HepG2 (cell line): Measurements from ENCODE around the gene NIN. TPM values are rescaled to one million over a fixed set of nuclear protein-coding genes. Genes with fewer than 3 reads are reported as not detected.

Experiments
- BRD4 ChIP-seq: sonication (generic); formaldehyde crosslinking; IDR thresholded peaks from 2 replicates; pipeline ENCODE4 v1.4.0; 2020; ENCODE audit warnings: missing genetic modification reagents
- CREB1 ChIP-seq, 2 experiments: fragments of 450-650 bp in 1 of 2; IDR thresholded peaks; 2 replicates each; pipeline ENCODE4 v1.6.1; 2016 to 2017; ENCODE audit warnings: control low read depth in 1 of 2, mild to moderate bottlenecking in 1 of 2, missing compliant biosample characterization in 1 of 2, missing genetic modification characterization in 1 of 2
- GTF2F1 ChIP-seq: fragments of 150-350 bp; IDR thresholded peaks from 2 replicates; pipeline ENCODE4 v1.6.1; 2014; ENCODE audit warnings: low read length
- HNF1A ChIP-seq, 2 experiments: sonication (generic) in 1 of 2; formaldehyde crosslinking in 1 of 2; IDR thresholded peaks; 2 replicates each; pipeline versions ENCODE4 v1.4.0 to v1.6.1; 2016 to 2020; ENCODE audit warnings: borderline replicate concordance in 1 of 2, low read depth in 1 of 2, mild to moderate bottlenecking in 1 of 2, missing genetic modification reagents in 1 of 2
- NFYC ChIP-seq: IDR thresholded peaks from 2 replicates; pipeline ENCODE4 v1.6.1; 2016; ENCODE audit warnings: missing genetic modification reagents, missing compliant biosample characterization
- NR2F2 ChIP-seq: IDR thresholded peaks from 2 replicates; pipeline ENCODE4 v1.6.1; 2012; ENCODE audit warnings: low read depth, inconsistent platforms, borderline replicate concordance
- PAWR ChIP-seq: sonication (generic); formaldehyde crosslinking; IDR thresholded peaks from 2 replicates; pipeline ENCODE4 v1.4.0; 2020; ENCODE audit warnings: missing genetic modification reagents, mild to moderate bottlenecking, borderline replicate concordance
- PAXIP1 ChIP-seq: sonication (generic); formaldehyde crosslinking; conservative IDR thresholded peaks from 2 replicates; pipeline ENCODE4 v1.4.0; 2020; ENCODE audit warnings: mild to moderate bottlenecking, missing genetic modification reagents, moderate library complexity
- PHB2 ChIP-seq: fragments of 450-650 bp; IDR thresholded peaks from 2 replicates; pipeline ENCODE4 v1.6.1; 2018; ENCODE audit not compliant: partially characterized antibody
- RORA ChIP-seq: sonication (generic); formaldehyde crosslinking; IDR thresholded peaks from 2 replicates; pipeline ENCODE4 v1.5.0; 2020; ENCODE audit warnings: mild to moderate bottlenecking, missing genetic modification reagents, moderate library complexity
- SPEN ChIP-seq: sonication (generic); formaldehyde crosslinking; IDR thresholded peaks from 2 replicates; pipeline ENCODE4 v1.5.1; 2020; ENCODE audit warnings: low read depth, mild to moderate bottlenecking, missing genetic modification reagents
- ZNF10 ChIP-seq: sonication (generic); formaldehyde crosslinking; IDR thresholded peaks from 2 replicates; pipeline ENCODE4 v1.4.0; 2020; ENCODE audit warnings: mild to moderate bottlenecking, low read depth, missing genetic modification reagents, borderline replicate concordance
- ZNF180 ChIP-seq: sonication (generic); formaldehyde crosslinking; IDR thresholded peaks from 2 replicates; pipeline ENCODE4 v1.4.0; 2020; ENCODE audit warnings: low read depth, missing genetic modification reagents, borderline replicate concordance
- ZNF362 ChIP-seq: sonication (generic); formaldehyde crosslinking; IDR thresholded peaks from 2 replicates; pipeline ENCODE4 v1.4.0; 2020; ENCODE audit warnings: missing genetic modification reagents, mild to moderate bottlenecking, borderline replicate concordance
- polyA plus RNA-seq, 8 experiments: library from polyadenylated mRNA; depleted of rRNA in 3 of 8; stranded (reverse) in 7 of 8; unstranded in 1 of 8; fragments of >200 nt; fragmentation: Illumina TruSeq in 4 of 8; extraction: Trizol in 4 of 8; gene quantifications; 2 replicates each; pipeline versions ENCODE4 v1.2.1 to v1.2.3, GENCODE V29; 2011 to 2016; ENCODE audit warnings: low read depth in 4 of 8, missing spikeins in 1 of 8, mixed read lengths in 1 of 8; ENCODE audit not compliant: insufficient read depth in 1 of 8
- total RNA-seq, 5 experiments: library from RNA; depleted of rRNA; stranded (reverse); fragments of >200 nt; fragmentation: Illumina TruSeq; extraction: Trizol; gene quantifications; 2 replicates each; pipeline ENCODE4 v1.2.3, GENCODE V29; 2016; ENCODE audit warnings: low read depth in 1 of 5
- TF ChIP-seq, protein P1 (sequence below): conservative IDR thresholded peaks from 2 replicates; pipeline ENCODE4 v1.6.1; 2018; ENCODE audit warnings: missing genetic modification reagents
- TF ChIP-seq, protein P2 (sequence below): fragments of 450-650 bp; IDR thresholded peaks from 2 replicates; pipeline ENCODE4 v1.6.1; 2017; ENCODE audit warnings: mild to moderate bottlenecking

NIN gene
- total and polyA plus RNA-seq, 2 of the 13 experiments (the other 11 are each of a cell fraction or from before 2014, with no cell fraction given) = 2.8 to 9.7 TPM

GRCh38 chr14:50839048-50839447, 8.1 kb upstream of the NIN start (continued):
- no peak for TF ChIP-seq BRD4 (CRISPR knock-in tag)
- no peak for TF ChIP-seq NFYC
- TF ChIP-seq, protein P1, sequence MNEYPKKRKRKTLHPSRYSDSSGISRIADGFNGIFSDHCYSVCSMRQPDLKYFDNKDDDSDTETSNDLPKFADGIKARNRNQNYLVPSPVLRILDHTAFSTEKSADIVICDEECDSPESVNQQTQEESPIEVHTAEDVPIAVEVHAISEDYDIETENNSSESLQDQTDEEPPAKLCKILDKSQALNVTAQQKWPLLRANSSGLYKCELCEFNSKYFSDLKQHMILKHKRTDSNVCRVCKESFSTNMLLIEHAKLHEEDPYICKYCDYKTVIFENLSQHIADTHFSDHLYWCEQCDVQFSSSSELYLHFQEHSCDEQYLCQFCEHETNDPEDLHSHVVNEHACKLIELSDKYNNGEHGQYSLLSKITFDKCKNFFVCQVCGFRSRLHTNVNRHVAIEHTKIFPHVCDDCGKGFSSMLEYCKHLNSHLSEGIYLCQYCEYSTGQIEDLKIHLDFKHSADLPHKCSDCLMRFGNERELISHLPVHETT (CRISPR knock-in tag) = no peak
- TF ChIP-seq NR2F2 = peak; percentile 52; the same call in 1 of the 2 replicates
- TF ChIP-seq, protein P2, sequence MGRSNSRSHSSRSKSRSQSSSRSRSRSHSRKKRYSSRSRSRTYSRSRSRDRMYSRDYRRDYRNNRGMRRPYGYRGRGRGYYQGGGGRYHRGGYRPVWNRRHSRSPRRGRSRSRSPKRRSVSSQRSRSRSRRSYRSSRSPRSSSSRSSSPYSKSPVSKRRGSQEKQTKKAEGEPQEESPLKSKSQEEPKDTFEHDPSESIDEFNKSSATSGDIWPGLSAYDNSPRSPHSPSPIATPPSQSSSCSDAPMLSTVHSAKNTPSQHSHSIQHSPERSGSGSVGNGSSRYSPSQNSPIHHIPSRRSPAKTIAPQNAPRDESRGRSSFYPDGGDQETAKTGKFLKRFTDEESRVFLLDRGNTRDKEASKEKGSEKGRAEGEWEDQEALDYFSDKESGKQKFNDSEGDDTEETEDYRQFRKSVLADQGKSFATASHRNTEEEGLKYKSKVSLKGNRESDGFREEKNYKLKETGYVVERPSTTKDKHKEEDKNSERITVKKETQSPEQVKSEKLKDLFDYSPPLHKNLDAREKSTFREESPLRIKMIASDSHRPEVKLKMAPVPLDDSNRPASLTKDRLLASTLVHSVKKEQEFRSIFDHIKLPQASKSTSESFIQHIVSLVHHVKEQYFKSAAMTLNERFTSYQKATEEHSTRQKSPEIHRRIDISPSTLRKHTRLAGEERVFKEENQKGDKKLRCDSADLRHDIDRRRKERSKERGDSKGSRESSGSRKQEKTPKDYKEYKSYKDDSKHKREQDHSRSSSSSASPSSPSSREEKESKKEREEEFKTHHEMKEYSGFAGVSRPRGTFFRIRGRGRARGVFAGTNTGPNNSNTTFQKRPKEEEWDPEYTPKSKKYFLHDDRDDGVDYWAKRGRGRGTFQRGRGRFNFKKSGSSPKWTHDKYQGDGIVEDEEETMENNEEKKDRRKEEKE = no peak
- peak; percentile 51 for TF ChIP-seq HNF1A (IDR thresholded peaks at IDR 0.05; ENCODE audit: low read depth)
- TF ChIP-seq HNF1A (CRISPR knock-in tag; IDR thresholded peaks at IDR 0.05; ENCODE audit: borderline replicate concordance) = no peak
- TF ChIP-seq PHB2 = no peak
- TF ChIP-seq ZNF180 = no peak
- no peak for TF ChIP-seq CREB1 (IDR thresholded peaks at IDR 0.05)
- peak; percentile 28; the same call in 1 of the 2 replicates for TF ChIP-seq CREB1 (CRISPR knock-in tag; IDR thresholded peaks at IDR 0.05)
- peak; percentile 59 for TF ChIP-seq PAXIP1 (CRISPR knock-in tag)
- TF ChIP-seq ZNF10 (CRISPR knock-in tag) = no peak
- no peak for TF ChIP-seq ZNF362 (CRISPR knock-in tag)
- no peak for TF ChIP-seq SPEN
- TF ChIP-seq PAWR = no peak
- TF ChIP-seq GTF2F1 = no peak
- TF ChIP-seq RORA = no peak
